ENCODE data around the gene EEIG2. TPM values are rescaled to one million over a fixed set of nuclear protein-coding genes. Genes with fewer than 3 reads are reported as not detected.

EEIG2 gene
- total RNA-seq, 4 donors from 2014 or later: 14.3 to 25.5 (median 17.8) TPM

GRCh38 chr1:108560874-108561459, 1.1 kb downstream of the EEIG2 start:
- DNase-seq (ENCODE audit: low spot score) (peak; percentile 32), ATAC-seq (ENCODE audit: low FRiP score) (peak; percentile 73)
- TF ChIP-seq, protein P1, sequence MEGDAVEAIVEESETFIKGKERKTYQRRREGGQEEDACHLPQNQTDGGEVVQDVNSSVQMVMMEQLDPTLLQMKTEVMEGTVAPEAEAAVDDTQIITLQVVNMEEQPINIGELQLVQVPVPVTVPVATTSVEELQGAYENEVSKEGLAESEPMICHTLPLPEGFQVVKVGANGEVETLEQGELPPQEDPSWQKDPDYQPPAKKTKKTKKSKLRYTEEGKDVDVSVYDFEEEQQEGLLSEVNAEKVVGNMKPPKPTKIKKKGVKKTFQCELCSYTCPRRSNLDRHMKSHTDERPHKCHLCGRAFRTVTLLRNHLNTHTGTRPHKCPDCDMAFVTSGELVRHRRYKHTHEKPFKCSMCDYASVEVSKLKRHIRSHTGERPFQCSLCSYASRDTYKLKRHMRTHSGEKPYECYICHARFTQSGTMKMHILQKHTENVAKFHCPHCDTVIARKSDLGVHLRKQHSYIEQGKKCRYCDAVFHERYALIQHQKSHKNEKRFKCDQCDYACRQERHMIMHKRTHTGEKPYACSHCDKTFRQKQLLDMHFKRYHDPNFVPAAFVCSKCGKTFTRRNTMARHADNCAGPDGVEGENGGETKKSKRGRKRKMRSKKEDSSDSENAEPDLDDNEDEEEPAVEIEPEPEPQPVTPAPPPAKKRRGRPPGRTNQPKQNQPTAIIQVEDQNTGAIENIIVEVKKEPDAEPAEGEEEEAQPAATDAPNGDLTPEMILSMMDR (IDR thresholded peaks at IDR 0.05): no peak

DNA sequence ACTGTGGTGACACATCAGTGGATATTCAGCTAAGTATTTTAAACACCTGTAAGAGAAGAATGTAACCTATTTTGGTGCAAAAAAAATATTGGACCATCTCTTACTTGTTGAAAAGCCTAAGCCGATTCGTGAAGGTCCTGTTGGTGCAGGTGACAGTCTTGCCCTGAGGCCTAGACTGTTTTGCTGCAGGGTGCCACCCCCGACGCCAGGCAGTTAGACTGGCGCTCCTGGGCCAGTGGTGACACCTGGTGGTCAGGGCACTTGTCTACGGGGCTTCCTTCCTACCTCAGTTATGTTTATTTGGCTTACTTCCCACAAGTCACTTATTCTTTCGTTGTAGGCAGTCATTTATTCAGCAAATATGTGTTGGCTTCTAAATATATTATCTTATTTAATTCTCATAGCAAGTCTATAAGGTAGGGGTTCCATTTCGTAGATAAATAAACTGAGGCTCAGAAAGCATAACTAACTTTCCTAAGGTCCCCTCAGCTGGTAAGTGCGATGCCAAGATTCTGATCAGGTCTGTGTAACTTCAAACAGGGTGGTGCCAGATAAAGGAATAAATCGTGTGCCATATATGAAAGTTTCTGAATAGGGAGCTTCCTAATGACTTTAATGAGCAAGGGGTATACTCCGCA, 1.9 kb downstream of the EEIG2 start:
- TF ChIP-seq, protein P1 (IDR thresholded peaks at IDR 0.05): no peak
- ATAC-seq (ENCODE audit: low FRiP score): no peak
- DNase-seq (ENCODE audit: low spot score): no peak

DNA sequence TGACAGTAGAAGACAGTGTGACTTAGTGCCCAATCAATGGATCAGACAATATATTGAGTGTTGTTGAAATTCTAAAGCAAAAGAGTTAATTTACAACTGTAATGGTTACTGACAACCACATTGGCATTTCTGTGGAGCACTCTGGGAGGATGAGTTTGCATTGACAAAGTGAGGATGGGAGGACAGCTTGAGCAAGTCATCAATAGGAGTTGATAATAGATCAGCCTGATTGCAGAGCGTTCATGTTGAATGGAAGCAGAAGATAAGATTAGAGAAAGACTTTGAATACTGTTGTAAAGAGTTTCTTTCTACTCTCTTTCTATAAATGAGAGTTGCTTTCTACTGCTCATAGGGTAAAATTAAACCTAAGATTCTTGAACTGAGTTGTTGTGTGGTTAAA, 3.9 kb downstream of the EEIG2 start:
- no peak for ATAC-seq (ENCODE audit: low FRiP score)
- TF ChIP-seq, protein P1 (IDR thresholded peaks at IDR 0.05): no peak
- no peak for DNase-seq (ENCODE audit: low spot score)

- TF ChIP-seq, protein P1 (IDR thresholded peaks at IDR 0.05): no peak
- ATAC-seq (ENCODE audit: low FRiP score) (no peak), DNase-seq (ENCODE audit: low spot score) (no peak)
Measured at GRCh38 chr1:108565081-108565480, 5.2 kb downstream of the EEIG2 start.

- ATAC-seq (ENCODE audit: low FRiP score): no peak
- DNase-seq (ENCODE audit: low spot score): no peak
- TF ChIP-seq, protein P1 (IDR thresholded peaks at IDR 0.05): no peak
Measured at GRCh38 chr1:108565512-108565911, 5.6 kb downstream of the EEIG2 start.

GRCh38 chr1:108568589-108568988, 8.7 kb downstream of the EEIG2 start:
- no peak for ATAC-seq (ENCODE audit: low FRiP score)
- DNase-seq (ENCODE audit: low spot score): no peak
- TF ChIP-seq, protein P1 (IDR thresholded peaks at IDR 0.05): no peak
